GM12891 (cell line): ENCODE measurements around the gene KLHL40.

Experiments
- DNase-seq: peaks from one replicate; pipeline ENCODE4 v3.0.0; 2011; ENCODE audit warnings: low spot score; ENCODE audit not compliant: insufficient read length
- FAIRE-seq: peaks from 2 replicates; lab custom pipeline; 2011; peaks lifted over from hg19 to GRCh38; lab: Jason Lieb, UNC
- PAX5 ChIP-seq: IDR thresholded peaks from 2 replicates; pipeline ENCODE4 v1.6.1; 2011; ENCODE audit warnings: low read length, moderate library complexity, mild to moderate bottlenecking; ENCODE audit not compliant: insufficient read depth, severe bottlenecking
- POLR2A ChIP-seq: IDR thresholded peaks from 2 replicates; pipeline ENCODE4 v1.6.1; 2011; ENCODE audit warnings: low read depth, low read length, control low read depth
- POLR2AphosphoS5 ChIP-seq: IDR thresholded peaks from 2 replicates; pipeline ENCODE4 v1.6.1; 2011; ENCODE audit warnings: low read depth, low read length, control low read depth
- POU2F2 ChIP-seq: IDR thresholded peaks from 2 replicates; pipeline ENCODE4 v1.6.1; 2011; ENCODE audit warnings: low read depth, mild to moderate bottlenecking, control low read depth, low read length, moderate library complexity
- SPI1 ChIP-seq: IDR thresholded peaks from 2 replicates; pipeline ENCODE4 v1.6.1; 2011; ENCODE audit warnings: low read depth, low read length, control low read depth
- TAF1 ChIP-seq: IDR thresholded peaks from 2 replicates; pipeline ENCODE4 v1.6.1; 2011; ENCODE audit warnings: low read depth, low read length, control low read depth

The KLHL40 gene

GRCh38 chr3:42696356-42697288, 11.3 kb downstream of the KLHL40 start:
- DNase-seq (no peak), FAIRE-seq (no peak)
- TF ChIP-seq POU2F2: no peak
- no peak for TF ChIP-seq TAF1
- TF ChIP-seq SPI1: no peak
- TF ChIP-seq POLR2A: no peak
- TF ChIP-seq POLR2AphosphoS5: no peak
- TF ChIP-seq PAX5: no peak

- no peak for FAIRE-seq
- TF ChIP-seq TAF1: no peak
- no peak for TF ChIP-seq PAX5
- TF ChIP-seq SPI1: no peak
- no peak for TF ChIP-seq POLR2A
- no peak for TF ChIP-seq POLR2AphosphoS5
- TF ChIP-seq POU2F2: no peak
- DNase-seq: peak; percentile 13
These were observed 12.1 kb downstream of the KLHL40 start for GRCh38 chr3:42697289-42698051.

DNA sequence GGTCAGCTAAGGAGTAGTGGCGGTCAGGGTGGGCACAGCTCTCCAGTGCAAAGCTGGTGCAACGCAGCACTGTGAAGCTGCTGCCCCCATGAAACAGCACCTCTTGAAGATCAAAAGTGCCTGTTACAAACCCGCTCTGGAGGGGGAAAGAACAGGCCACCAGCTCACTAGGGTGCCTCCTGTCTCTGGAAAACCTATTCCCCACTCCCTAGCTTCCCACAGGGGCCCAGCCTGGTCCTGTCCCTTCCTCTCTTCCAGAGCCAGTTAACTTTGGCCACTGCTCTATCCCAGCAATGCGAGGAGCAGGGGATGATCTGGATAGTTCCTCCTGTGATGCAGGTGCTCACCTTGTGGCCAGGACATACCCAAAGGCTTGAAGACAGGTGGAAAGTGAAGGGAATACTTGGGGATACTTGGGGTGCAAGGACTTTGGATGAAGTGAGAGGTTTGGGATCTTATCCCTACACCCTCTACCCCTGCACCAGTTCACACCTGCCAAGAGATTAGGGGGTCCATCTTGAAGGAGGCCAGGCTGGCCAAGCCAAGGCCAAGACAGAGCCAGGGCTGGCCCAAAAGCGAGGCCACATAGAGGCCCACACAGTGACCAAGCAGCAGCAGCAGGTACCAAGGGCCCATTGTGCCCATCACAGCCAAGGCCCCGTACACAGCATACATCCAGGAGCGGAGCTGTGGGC, 13.0 kb downstream of the KLHL40 start:
- no peak for TF ChIP-seq SPI1
- TF ChIP-seq POLR2AphosphoS5: no peak
- TF ChIP-seq POU2F2: no peak
- TF ChIP-seq POLR2A: no peak
- no peak for TF ChIP-seq PAX5
- TF ChIP-seq TAF1: no peak
- no peak for DNase-seq

GRCh38 chr3:42698911-42699230, 13.5 kb downstream of the KLHL40 start:
- DNase-seq (no peak), FAIRE-seq (no peak)
- no peak for TF ChIP-seq TAF1
- no peak for TF ChIP-seq POLR2AphosphoS5
- no peak for TF ChIP-seq POLR2A
- TF ChIP-seq PAX5: no peak
- TF ChIP-seq SPI1: no peak
- TF ChIP-seq POU2F2: no peak

More for the DNA sequence above, 13.0 kb downstream of the KLHL40 start:
- no peak for FAIRE-seq

DNA sequence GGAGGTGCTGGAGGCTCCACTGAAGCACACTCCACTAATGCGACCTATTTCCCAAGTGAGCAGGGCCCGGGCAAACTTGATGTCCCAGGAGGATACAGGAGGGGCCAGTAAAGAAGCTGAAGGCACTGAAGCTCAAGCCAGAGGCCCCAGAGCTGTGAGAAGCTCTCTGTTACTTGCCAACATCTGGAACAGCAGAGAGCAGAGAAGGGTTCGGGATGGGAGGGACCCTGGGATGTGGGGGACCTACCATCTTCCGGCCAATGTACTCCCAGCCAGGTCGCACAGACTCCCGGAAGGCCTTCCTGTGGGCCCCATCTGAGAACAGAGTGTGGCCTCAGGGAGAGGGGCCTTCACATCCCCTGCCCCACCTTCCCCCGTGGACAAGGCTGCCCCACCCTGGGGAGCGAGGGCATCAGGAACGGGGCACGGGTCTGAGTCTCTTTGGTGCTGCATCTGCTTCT, 14.2 kb downstream of the KLHL40 start:
- TF ChIP-seq TAF1 (no peak), POU2F2 (no peak), POLR2AphosphoS5 (no peak), POLR2A (no peak), SPI1 (no peak), PAX5 (no peak)
- no peak for FAIRE-seq
- DNase-seq: no peak

- TF ChIP-seq POLR2A: no peak
- TF ChIP-seq PAX5: no peak
- no peak for TF ChIP-seq SPI1
- no peak for TF ChIP-seq POLR2AphosphoS5
- TF ChIP-seq POU2F2: no peak
- TF ChIP-seq TAF1: no peak
- no peak for FAIRE-seq
- peak; percentile 17 for DNase-seq
These were observed 15.3 kb downstream of the KLHL40 start for GRCh38 chr3:42700366-42701288.

GRCh38 chr3:42701371-42702065, 16.2 kb downstream of the KLHL40 start:
- FAIRE-seq (no peak), DNase-seq (peak; percentile 69)
- TF ChIP-seq POLR2AphosphoS5 (no peak), POU2F2 (no peak), TAF1 (no peak), PAX5 (no peak), SPI1 (no peak), POLR2A (no peak)
